WTC11 (cell line): Measurements from ENCODE around the gene UCHL5. TPM values are rescaled to one million over a fixed set of nuclear protein-coding genes. Genes with fewer than 3 reads are reported as not detected.

Experiments used
- ATAC-seq: fragments of 200-7000 bp; cut with Tn5 transposase; 2 replicates; pipeline ENCODE4 v1.10.0; 2021; ENCODE audit warnings: mild to moderate bottlenecking, moderate library complexity
- CTCF ChIA-PET: fragments of 300-600 bp; sonication (Branson Sonifier 250); formaldehyde crosslinking; loops from one replicate; lab custom pipeline; 2021; ENCODE audit warnings: antibody characterized with exemption; lab: Charles Lee
- POLR2A ChIA-PET: fragments of 350-600 bp; sonication (Branson Sonifier 250); formaldehyde crosslinking; loops from one replicate; lab custom pipeline; 2021; ENCODE audit warnings: antibody characterized with exemption; lab: Charles Lee
- DNase-seq: peaks from one replicate; pipeline ENCODE4 v3.0.0; 2021; ENCODE audit warnings: low spot score
- H3K27ac Mint-ChIP-seq: 2 replicates; pipeline ENCODE4 v1.8.0; 2021; ENCODE audit warnings: mixed read lengths
- H3K27me3 Mint-ChIP-seq: 2 replicates; pipeline ENCODE4 v1.8.0; 2021; ENCODE audit warnings: low read depth, mild to moderate bottlenecking, moderate library complexity, mixed read lengths
- H3K36me3 Mint-ChIP-seq: 2 replicates; pipeline ENCODE4 v1.8.0; 2021; ENCODE audit warnings: mixed read lengths
- H3K4me1 Mint-ChIP-seq: 2 replicates; pipeline ENCODE4 v1.8.0; 2022; ENCODE audit warnings: mixed read lengths
- H3K4me3 Mint-ChIP-seq: 2 replicates; pipeline ENCODE4 v1.8.0; 2021; ENCODE audit warnings: mild to moderate bottlenecking, moderate library complexity, mixed read lengths
- H3K9me3 Mint-ChIP-seq: 2 replicates; pipeline ENCODE4 v1.8.0; 2021; ENCODE audit warnings: mixed read lengths
- PRRX2 ChIP-seq: fragments of 250-450 bp; sonication (Bioruptor Pico); IDR thresholded peaks from 2 replicates; pipeline ENCODE4 v1.8.0; 2021; ENCODE audit warnings: mild to moderate bottlenecking
- SMAD3 ChIP-seq: sonication (generic); formaldehyde crosslinking; IDR thresholded peaks from 2 replicates; pipeline ENCODE4 v1.8.0; 2022; ENCODE audit warnings: missing genetic modification reagents, mild to moderate bottlenecking, borderline replicate concordance
- TCF7 ChIP-seq: sonication (generic); formaldehyde crosslinking; IDR thresholded peaks from 2 replicates; pipeline ENCODE4 v1.8.0; 2022; ENCODE audit warnings: mild to moderate bottlenecking, low read depth, missing genetic modification reagents, moderate library complexity
- TEAD1 ChIP-seq: sonication (generic); formaldehyde crosslinking; IDR thresholded peaks from 2 replicates; pipeline ENCODE4 v1.8.0; 2022; ENCODE audit warnings: mild to moderate bottlenecking, missing genetic modification reagents
- ZBTB21 ChIP-seq: sonication (generic); formaldehyde crosslinking; IDR thresholded peaks from 2 replicates; pipeline ENCODE4 v1.8.1; 2023; ENCODE audit warnings: mild to moderate bottlenecking, missing genetic modification reagents, borderline replicate concordance
- ZNF121 ChIP-seq: sonication (generic); formaldehyde crosslinking; IDR thresholded peaks from 2 replicates; pipeline ENCODE4 v1.8.0; 2023; ENCODE audit warnings: missing genetic modification reagents
- ZNF232 ChIP-seq: sonication (generic); formaldehyde crosslinking; IDR thresholded peaks from 2 replicates; pipeline ENCODE4 v1.8.0; 2022; ENCODE audit warnings: mild to moderate bottlenecking, missing genetic modification reagents
- ZNF317 ChIP-seq: sonication (generic); formaldehyde crosslinking; IDR thresholded peaks from 2 replicates; pipeline ENCODE4 v1.8.1; 2023; ENCODE audit warnings: low read depth, mild to moderate bottlenecking, moderate library complexity, missing genetic modification reagents, borderline replicate concordance
- total RNA-seq: library from RNA; stranded (reverse); gene quantifications from 3 replicates; pipeline ENCODE4 v1.2.3, GENCODE V29; 2021
- TF ChIP-seq, protein P1 (sequence below): sonication (generic); formaldehyde crosslinking; IDR thresholded peaks from 2 replicates; pipeline ENCODE4 v1.8.0; 2023; ENCODE audit warnings: missing genetic modification reagents
- TF ChIP-seq, protein P2 (sequence below): sonication (generic); formaldehyde crosslinking; IDR thresholded peaks from 2 replicates; pipeline ENCODE4 v1.8.0; 2022; ENCODE audit warnings: missing genetic modification reagents
- TF ChIP-seq, protein P3 (sequence below): sonication (generic); formaldehyde crosslinking; IDR thresholded peaks from 2 replicates; pipeline ENCODE4 v1.8.1; 2023; ENCODE audit warnings: mild to moderate bottlenecking, missing genetic modification reagents, borderline replicate concordance
- TF ChIP-seq, protein P4 (sequence below): fragments of 250-450 bp; sonication (Bioruptor Pico); IDR thresholded peaks from 2 replicates; pipeline ENCODE4 v1.8.0; 2021; ENCODE audit warnings: mild to moderate bottlenecking
- TF ChIP-seq, protein P5 (sequence below): fragments of 250-450 bp; sonication (Bioruptor Pico); IDR thresholded peaks from 2 replicates; pipeline ENCODE4 v2.1.2; 2022; ENCODE audit warnings: mild to moderate bottlenecking, moderate library complexity

Gene UCHL5
- total RNA-seq, 1 experiment from 2014 or later = 41.5 TPM

DNA sequence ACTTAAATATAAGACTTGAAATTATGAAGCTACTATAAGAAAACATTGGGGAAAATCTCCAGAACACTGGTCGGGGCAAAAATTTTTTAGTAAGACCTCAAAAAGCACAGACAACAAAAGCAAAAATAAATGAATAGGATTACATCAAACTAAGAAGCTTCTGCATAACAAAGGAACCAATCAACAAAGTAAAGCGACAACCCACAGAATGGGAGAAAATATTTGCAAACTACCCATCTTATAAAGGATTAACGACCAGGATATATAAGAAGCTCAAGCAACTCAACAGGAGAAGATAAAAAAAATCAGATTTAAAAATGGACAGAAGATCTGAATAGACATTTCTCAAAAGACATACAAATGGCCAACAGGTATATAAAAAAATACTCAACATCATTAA, 19.1 kb downstream of the UCHL5 start:
- no peak for ATAC-seq
- H3K4me1 Mint-ChIP-seq = peaks cover 18% of the 10 kb centered on the region
- POLR2A ChIA-PET = no interaction called here

DNA sequence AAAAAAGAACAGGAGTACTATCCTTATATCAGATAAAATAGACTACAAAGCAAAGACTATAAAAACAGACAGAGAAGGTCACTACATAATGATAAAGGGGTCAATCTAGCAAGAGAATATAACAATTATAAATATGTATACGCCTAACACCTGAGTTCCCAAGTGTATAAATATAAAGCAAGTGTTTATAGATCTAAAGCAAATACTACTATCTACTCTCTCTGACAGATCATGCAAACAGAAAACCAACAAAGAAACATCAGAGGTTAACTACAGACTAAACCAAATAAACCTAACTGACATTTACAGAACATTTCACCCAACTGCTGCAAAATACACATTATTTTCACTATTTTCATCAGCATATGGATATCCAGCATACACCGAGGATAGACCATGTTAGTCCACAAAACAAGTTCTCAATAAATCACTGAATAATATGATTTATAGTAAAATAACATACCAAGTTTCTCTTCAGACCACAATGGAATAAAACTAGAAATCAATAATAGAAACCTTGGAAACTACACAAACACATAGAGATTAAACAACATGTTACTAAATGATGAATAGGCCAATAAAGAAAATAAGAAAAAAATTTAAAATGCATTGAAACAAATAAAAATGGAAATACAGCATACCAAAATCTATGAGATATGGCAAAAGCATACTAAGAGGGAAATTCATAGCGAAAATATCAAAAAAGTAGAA, 22.7 kb downstream of the UCHL5 start:
- DNase-seq = no peak
- H3K27ac Mint-ChIP-seq = no peak overlapping the region
- TF ChIP-seq SMAD3 (CRISPR knock-in tag) (no peak), ZBTB21 (CRISPR knock-in tag) (no peak), TCF7 (no peak)
- TF ChIP-seq, all 79 proteins: peak for 0
- CTCF ChIA-PET = no interaction called here
- no peak for ATAC-seq
- Mint-ChIP-seq H3K4me3 (no peak overlapping the region), H3K4me1 (peaks cover 18% of the 10 kb centered on the region), H3K9me3 (no peaks in the 10 kb centered on the region), H3K36me3 (peaks cover 7% of the 10 kb centered on the region), H3K27me3 (no peaks in the 10 kb centered on the region)
- POLR2A ChIA-PET = no interaction called here

More for the DNA sequence above, 19.1 kb downstream of the UCHL5 start:
- no peaks in the 10 kb centered on the region for H3K27me3 Mint-ChIP-seq
- H3K27ac Mint-ChIP-seq = no peak overlapping the region
- no peak overlapping the region for H3K4me3 Mint-ChIP-seq
- H3K36me3 Mint-ChIP-seq = no peaks in the 10 kb centered on the region
- CTCF ChIA-PET = no interaction called here
- TF ChIP-seq PRRX2 (CRISPR knock-in tag) (no peak), ZNF121 (CRISPR knock-in tag) (no peak), ZNF232 (CRISPR knock-in tag) (no peak), ZNF317 (CRISPR knock-in tag) (no peak), TEAD1 (CRISPR knock-in tag) (no peak)
- TF ChIP-seq, protein P1, sequence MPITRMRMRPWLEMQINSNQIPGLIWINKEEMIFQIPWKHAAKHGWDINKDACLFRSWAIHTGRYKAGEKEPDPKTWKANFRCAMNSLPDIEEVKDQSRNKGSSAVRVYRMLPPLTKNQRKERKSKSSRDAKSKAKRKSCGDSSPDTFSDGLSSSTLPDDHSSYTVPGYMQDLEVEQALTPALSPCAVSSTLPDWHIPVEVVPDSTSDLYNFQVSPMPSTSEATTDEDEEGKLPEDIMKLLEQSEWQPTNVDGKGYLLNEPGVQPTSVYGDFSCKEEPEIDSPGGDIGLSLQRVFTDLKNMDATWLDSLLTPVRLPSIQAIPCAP (CRISPR knock-in tag) = no peak
- TF ChIP-seq, protein P2, sequence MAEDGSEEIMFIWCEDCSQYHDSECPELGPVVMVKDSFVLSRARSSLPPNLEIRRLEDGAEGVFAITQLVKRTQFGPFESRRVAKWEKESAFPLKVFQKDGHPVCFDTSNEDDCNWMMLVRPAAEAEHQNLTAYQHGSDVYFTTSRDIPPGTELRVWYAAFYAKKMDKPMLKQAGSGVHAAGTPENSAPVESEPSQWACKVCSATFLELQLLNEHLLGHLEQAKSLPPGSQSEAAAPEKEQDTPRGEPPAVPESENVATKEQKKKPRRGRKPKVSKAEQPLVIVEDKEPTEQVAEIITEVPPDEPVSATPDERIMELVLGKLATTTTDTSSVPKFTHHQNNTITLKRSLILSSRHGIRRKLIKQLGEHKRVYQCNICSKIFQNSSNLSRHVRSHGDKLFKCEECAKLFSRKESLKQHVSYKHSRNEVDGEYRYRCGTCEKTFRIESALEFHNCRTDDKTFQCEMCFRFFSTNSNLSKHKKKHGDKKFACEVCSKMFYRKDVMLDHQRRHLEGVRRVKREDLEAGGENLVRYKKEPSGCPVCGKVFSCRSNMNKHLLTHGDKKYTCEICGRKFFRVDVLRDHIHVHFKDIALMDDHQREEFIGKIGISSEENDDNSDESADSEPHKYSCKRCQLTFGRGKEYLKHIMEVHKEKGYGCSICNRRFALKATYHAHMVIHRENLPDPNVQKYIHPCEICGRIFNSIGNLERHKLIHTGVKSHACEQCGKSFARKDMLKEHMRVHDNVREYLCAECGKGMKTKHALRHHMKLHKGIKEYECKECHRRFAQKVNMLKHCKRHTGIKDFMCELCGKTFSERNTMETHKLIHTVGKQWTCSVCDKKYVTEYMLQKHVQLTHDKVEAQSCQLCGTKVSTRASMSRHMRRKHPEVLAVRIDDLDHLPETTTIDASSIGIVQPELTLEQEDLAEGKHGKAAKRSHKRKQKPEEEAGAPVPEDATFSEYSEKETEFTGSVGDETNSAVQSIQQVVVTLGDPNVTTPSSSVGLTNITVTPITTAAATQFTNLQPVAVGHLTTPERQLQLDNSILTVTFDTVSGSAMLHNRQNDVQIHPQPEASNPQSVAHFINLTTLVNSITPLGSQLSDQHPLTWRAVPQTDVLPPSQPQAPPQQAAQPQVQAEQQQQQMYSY (CRISPR knock-in tag) = no peak
- TF ChIP-seq, protein P3, sequence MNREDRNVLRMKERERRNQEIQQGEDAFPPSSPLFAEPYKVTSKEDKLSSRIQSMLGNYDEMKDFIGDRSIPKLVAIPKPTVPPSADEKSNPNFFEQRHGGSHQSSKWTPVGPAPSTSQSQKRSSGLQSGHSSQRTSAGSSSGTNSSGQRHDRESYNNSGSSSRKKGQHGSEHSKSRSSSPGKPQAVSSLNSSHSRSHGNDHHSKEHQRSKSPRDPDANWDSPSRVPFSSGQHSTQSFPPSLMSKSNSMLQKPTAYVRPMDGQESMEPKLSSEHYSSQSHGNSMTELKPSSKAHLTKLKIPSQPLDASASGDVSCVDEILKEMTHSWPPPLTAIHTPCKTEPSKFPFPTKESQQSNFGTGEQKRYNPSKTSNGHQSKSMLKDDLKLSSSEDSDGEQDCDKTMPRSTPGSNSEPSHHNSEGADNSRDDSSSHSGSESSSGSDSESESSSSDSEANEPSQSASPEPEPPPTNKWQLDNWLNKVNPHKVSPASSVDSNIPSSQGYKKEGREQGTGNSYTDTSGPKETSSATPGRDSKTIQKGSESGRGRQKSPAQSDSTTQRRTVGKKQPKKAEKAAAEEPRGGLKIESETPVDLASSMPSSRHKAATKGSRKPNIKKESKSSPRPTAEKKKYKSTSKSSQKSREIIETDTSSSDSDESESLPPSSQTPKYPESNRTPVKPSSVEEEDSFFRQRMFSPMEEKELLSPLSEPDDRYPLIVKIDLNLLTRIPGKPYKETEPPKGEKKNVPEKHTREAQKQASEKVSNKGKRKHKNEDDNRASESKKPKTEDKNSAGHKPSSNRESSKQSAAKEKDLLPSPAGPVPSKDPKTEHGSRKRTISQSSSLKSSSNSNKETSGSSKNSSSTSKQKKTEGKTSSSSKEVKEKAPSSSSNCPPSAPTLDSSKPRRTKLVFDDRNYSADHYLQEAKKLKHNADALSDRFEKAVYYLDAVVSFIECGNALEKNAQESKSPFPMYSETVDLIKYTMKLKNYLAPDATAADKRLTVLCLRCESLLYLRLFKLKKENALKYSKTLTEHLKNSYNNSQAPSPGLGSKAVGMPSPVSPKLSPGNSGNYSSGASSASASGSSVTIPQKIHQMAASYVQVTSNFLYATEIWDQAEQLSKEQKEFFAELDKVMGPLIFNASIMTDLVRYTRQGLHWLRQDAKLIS (CRISPR knock-in tag) = no peak
- TF ChIP-seq, protein P4, sequence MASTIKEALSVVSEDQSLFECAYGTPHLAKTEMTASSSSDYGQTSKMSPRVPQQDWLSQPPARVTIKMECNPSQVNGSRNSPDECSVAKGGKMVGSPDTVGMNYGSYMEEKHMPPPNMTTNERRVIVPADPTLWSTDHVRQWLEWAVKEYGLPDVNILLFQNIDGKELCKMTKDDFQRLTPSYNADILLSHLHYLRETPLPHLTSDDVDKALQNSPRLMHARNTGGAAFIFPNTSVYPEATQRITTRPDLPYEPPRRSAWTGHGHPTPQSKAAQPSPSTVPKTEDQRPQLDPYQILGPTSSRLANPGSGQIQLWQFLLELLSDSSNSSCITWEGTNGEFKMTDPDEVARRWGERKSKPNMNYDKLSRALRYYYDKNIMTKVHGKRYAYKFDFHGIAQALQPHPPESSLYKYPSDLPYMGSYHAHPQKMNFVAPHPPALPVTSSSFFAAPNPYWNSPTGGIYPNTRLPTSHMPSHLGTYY (CRISPR knock-in tag) = no peak
- TF ChIP-seq, protein P5, sequence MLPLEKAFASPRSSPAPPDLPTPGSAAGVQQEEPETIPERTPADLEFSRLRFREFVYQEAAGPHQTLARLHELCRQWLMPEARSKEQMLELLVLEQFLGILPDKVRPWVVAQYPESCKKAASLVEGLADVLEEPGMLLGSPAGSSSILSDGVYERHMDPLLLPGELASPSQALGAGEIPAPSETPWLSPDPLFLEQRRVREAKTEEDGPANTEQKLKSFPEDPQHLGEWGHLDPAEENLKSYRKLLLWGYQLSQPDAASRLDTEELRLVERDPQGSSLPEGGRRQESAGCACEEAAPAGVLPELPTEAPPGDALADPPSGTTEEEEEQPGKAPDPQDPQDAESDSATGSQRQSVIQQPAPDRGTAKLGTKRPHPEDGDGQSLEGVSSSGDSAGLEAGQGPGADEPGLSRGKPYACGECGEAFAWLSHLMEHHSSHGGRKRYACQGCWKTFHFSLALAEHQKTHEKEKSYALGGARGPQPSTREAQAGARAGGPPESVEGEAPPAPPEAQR (CRISPR knock-in tag) = no peak
- TF ChIP-seq, all 79 proteins: peak for 0
- no peak for DNase-seq
- no peaks in the 10 kb centered on the region for H3K9me3 Mint-ChIP-seq
